Measurements from ENCODE around the gene AHR.

AHR gene

GRCh38 chr7:17298102-17298839 lies at the start of gene AHR:
Gene AHR (plus strand): TSS chr7:17298652. CDS start chr7:17299265, 613 bp downstream.
- DNase-seq (ENCODE audit: low read depth in 2 of 2) = peak; percentile 73 to 80

- DNase-seq (ENCODE audit: low read depth in 2 of 2) = no peak
Observed at GRCh38 chr7:17253885-17254284, 44.6 kb upstream of the AHR start.

GRCh38 chr7:17255926-17256325 lies 42.5 kb upstream of the AHR start:
- DNase-seq (ENCODE audit: low read depth in 2 of 2) = no peak

GRCh38 chr7:17256375-17256774 lies 42.1 kb upstream of the AHR start:
- no peak for DNase-seq (ENCODE audit: low read depth in 2 of 2)

- no peak for DNase-seq (ENCODE audit: low read depth in 2 of 2)
Observed at GRCh38 chr7:17266565-17266964, 31.9 kb upstream of the AHR start.

- no peak for DNase-seq (ENCODE audit: low read depth in 2 of 2)
Observed at GRCh38 chr7:17269341-17270221, 28.9 kb upstream of the AHR start.

- DNase-seq (ENCODE audit: low read depth in 2 of 2) = no peak
Observed at GRCh38 chr7:17274551-17275245, 23.8 kb upstream of the AHR start.

GRCh38 chr7:17275749-17276671 lies 22.4 kb upstream of the AHR start:
- no peak for DNase-seq (ENCODE audit: low read depth in 2 of 2)

GRCh38 chr7:17279061-17279460 lies 19.4 kb upstream of the AHR start:
- DNase-seq (ENCODE audit: low read depth in 2 of 2) = no peak

GRCh38 chr7:17289074-17289645 lies 9.3 kb upstream of the AHR start:
- DNase-seq (ENCODE audit: low read depth in 2 of 2) = no peak

GRCh38 chr7:17292843-17293242 lies 5.6 kb upstream of the AHR start:
- DNase-seq (ENCODE audit: low read depth in 2 of 2) = no peak

- DNase-seq (ENCODE audit: low read depth in 2 of 2) = no peak
Observed at GRCh38 chr7:17293481-17293880, 5.0 kb upstream of the AHR start.

- no peak for DNase-seq (ENCODE audit: low read depth in 2 of 2)
Observed at GRCh38 chr7:17297243-17297642, 1.2 kb upstream of the AHR start.

GRCh38 chr7:17298840-17299482 lies 509 bp downstream of the AHR start:
- peak; percentile 34 to 37 for DNase-seq (ENCODE audit: low read depth in 2 of 2)

- DNase-seq (ENCODE audit: low read depth in 2 of 2) = no peak
Observed at GRCh38 chr7:17299483-17299991, 1.1 kb downstream of the AHR start.

GRCh38 chr7:17300012-17300411 lies 1.6 kb downstream of the AHR start:
- DNase-seq (ENCODE audit: low read depth in 2 of 2) = no peak

- DNase-seq (ENCODE audit: low read depth in 2 of 2) = no peak
Observed at GRCh38 chr7:17300437-17300836, 2.0 kb downstream of the AHR start.

- no peak for DNase-seq (ENCODE audit: low read depth in 2 of 2)
Observed at GRCh38 chr7:17301471-17302456, 3.3 kb downstream of the AHR start.

- no peak for DNase-seq (ENCODE audit: low read depth in 2 of 2)
Observed at GRCh38 chr7:17302575-17303142, 4.2 kb downstream of the AHR start.

Data from stimulated activated CD8-positive, alpha-beta memory T cell treated with anti-CD3 and anti-CD28 coated beads, Interleukin-15, amount 100 ng/mL, for 4 hours (primary cell).